Spleen (tissue), 7 donors: Measurements from ENCODE around the gene CXCR4.

Experiments
- CTCF ChIP-seq, 11 experiments: fragments of 200-600 bp in 7 of 11; fragments of 450-650 bp in 4 of 11; sonication (generic) in 4 of 11; IDR thresholded peaks in 8 of 11; conservative IDR thresholded peaks in 3 of 11; 1 replicate in 7 of 11; 2 replicates in 4 of 11; pipeline versions ENCODE4 v1.4.0 to v1.8.0; 2016 to 2021; ENCODE audit warnings: antibody characterized with exemption in 11 of 11, inconsistent platforms in 4 of 11, mild to moderate bottlenecking in 1 of 11
- POLR2A ChIP-seq, 3 donors: fragments of 450-650 bp; IDR thresholded peaks; one replicate each; pipeline ENCODE4 v1.5.1; 2017; ENCODE audit warnings: antibody characterized with exemption in 3 of 3, mild to moderate bottlenecking in 1 of 3
- donor health status: DM: no; HTN: no; CAD: no; lungs with moderate emphysema.
- donor health status: DM: no; HTN: no; CAD: no.
- donor health status: DM: no; HTN: no; CAD: no.

GRCh38 chr2:136128905-136129304 lies 11.0 kb upstream of the CXCR4 start:
- TF ChIP-seq CTCF (IDR thresholded peaks at IDR 0.05 in 8 of 11, conservative IDR thresholded peaks at IDR 0.05 in 3 of 11) (no peak), POLR2A (IDR thresholded peaks at IDR 0.05) (no peak)
